Hematopoietic multipotent progenitor cell treated with erythropoietin and hydrocortisone succinate and interleukin-3 and kit ligand, for 15 days (in vitro differentiated cells): ENCODE measurements around the gene CD276.
A peak's percentile ranks its signal among the peaks of the same experiment; 100 is the strongest.
"Not testable (repeated sequence)": the region's sequence is repeated elsewhere in the genome, so short reads cannot be mapped to it uniquely, and the experiment has no call there.

ENCODE experiments used
- DNase-seq: peaks from one replicate; pipeline ENCODE4 v3.0.0-alpha.2; 2015; ENCODE audit warnings: low spot score

The CD276 gene

DNA sequence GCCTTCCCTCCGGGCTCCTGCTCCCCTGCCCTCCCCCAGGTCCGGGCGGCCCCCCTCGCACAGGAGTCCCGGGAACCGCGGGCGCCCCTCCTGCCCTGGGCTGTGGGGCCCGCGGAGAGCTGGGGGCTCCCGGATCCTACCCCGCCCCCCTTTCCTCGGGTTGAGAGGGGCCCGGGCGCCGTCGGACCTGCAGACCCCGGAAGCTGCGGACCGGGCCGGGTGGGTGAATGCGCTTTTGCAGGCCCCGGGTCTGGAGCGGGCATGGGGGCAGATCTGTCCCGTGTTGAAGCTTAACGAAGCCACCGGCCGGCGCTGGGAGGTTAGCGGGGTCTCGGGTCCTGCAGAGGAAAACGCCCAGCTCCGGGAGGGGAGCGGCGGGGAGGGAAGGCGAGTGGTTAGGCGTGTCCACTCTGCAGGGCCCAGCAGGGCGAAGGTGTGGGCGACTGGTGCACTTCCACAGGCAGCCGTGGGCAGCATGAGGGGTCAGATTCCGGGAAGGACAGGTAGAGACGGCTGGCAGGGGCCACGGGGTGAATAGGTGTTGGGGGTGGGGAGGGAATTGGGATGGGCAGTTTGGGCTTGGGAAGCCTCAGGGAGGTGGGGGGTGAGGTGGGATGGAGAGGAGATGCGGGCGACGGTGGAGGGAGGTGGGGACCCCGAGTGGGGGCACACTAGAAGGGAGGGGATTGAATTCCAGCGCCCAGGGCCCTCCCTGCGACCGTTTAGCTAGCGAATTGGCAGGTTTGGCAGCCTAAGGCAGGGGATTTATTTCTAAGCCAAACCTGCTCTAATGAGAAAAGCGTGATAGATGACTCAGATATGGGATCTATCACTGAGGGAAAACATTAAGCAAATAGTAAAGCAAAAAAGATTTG lies 635 bp downstream of the CD276 start:
- DNase-seq = no peak

DNA sequence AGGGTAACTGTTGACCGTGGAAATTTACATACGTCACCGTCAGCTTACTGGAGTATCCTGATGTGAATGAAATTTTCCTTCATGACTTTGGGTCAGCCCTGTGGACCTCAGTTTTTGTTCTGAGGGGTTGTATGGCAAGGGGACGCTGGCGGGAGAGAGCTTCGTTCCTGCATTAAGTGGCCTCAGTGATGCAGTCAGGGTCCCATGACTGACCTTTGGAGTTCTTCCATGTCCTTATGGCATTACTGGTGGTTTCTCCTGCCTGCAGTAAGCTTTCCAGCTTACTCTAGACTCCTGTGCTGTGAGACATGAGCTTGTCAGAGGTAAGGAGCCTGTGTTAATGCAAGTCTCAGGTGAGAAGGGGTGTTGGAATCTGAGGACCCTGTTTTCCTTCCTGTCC lies 1.8 kb downstream of the CD276 start:
- no peak for DNase-seq

DNA sequence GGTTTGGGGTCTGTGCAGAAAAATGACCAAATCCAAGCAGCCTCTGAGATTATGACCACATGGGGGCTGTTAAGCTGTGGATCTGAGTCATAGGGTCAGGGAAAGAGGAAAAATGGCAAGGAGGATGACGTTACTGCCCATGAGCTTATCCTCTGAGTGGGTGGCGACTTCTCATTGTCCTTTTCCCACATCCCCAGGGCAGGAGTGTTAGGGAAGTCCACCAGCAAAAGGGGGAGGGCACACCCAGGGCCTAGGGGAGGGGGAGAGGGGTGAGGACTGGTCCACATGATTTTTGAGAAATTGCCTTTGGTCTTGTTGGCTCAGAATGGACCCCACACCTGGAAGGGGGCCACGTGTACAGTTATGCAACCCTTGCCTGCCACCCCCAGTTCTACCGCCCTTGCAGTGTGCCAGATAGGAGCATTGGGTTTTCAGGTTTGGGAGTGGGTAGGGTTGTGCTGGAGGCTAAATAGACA lies 2.6 kb downstream of the CD276 start:
- DNase-seq = no peak

DNA sequence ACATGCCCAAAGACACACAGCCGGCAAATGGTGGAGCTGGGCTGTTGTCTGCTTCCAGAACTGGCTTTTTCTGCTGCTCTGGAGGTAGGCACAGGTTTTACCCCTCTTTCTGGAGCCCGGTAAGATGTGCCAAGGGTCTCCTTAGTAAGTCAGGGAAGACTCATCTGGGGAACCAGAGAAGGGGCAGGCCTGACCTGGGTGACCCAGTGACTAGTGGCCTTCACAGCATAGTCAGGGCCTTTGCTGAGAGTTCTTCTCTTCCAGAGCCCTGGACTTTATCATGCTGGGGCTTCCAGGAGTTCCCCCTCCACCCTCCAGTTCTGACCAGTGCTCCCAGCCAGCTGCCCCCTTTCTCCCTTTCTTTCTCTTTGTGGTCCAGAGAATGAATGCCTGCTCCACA lies 3.2 kb downstream of the CD276 start:
- DNase-seq = no peak

DNA sequence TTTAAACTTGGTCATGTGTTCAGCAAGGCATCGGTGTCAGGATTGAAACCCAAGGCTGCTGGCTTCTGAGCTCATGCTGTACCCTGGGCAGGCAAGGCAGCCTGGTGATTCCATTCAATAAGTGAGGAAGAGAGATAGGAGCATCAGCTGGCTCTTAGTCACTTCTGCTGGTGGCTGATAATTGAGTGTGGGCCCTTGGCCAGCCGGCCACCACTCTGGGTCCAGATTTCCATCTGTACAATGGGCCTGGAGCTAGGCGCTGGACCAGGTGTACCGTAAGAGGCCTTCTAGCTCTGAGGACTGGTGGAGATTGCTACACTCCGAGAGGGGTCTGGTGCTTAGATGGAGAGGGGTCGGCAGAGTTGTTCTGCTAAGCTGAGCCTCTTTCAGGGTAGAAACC lies 4.3 kb downstream of the CD276 start:
- DNase-seq = no peak

DNA sequence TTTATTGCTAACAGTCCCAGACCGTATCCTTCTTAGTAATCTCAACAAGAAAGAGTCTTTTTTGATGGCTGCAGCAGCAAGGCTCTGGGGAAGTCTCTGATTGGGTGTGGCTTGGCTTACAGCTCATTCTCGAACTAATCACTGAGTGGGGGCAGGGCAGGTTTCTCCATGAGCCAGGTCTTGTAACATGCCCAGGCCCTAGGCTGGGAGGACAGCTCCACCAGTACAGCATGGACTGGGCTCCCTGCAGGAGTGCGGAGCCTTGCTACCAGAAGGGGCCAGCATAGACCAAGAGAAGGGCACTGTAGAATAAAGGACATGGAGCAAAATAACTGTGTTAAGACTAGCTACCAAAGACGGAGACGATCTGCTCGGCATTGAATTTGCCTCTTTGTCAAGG lies 7.2 kb downstream of the CD276 start:
- DNase-seq = no peak

DNA sequence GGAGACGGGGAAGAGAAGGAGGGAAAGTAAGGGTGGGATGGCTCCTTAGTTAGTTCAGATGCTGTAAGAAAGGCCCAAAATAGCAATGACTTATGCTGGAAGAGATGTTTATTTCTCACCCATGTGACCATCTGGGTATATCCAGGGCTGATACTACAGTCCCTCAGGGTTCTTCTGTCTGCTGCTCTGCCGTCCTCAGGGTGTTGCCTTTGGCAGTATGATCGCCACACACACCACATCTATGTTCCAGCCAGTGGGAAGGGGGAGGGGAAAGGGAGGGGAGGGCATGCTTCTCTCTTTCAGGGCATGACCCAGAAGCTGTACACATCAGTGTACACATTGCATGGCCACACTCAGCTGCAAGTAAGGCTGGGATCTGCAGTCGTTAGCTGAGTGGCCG lies 10.2 kb downstream of the CD276 start:
- DNase-seq = no peak

DNA sequence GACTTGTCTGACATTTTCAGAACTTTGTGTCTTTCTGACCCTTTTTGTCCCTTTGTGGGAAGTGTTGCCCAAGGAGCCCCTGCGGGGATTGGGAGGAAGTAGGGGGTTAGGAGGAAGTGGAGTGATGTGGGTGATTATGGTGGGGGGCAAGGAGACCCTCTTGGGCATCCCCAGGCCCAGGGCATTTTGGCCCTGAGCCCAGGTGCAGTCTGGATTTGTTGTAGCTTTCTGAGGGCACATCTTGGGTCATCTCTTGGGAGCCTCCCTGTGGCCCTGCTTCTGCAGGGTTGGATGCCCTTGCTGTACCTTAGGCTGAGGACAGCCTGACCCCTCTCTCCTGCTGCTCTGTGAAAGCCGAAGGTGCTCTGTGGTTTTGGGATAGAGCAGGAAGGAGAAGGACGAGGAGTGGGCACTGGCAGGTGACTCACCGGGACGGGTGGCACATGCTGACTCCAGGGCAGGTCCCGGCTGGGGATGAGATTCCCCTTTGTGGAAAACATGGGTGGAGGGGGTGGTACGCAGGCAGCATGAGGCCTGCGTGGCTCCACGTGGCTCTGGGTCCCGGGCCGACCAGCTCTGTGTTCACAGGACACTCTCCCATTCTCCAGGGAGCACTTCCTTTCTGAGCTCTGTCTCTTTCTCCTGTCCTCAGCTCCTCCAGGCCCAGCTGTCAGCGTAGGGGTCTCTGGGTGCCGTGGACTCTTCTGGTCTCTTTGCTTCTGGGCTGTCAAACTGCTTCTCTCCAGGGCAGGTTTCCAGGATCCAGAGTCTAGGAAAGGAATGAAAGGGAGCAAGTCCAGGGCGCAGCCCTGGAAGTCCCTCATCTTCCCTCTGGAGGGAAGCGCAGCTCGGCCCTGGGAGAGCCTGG lies 11.8 kb downstream of the CD276 start:
- DNase-seq = no peak

DNA sequence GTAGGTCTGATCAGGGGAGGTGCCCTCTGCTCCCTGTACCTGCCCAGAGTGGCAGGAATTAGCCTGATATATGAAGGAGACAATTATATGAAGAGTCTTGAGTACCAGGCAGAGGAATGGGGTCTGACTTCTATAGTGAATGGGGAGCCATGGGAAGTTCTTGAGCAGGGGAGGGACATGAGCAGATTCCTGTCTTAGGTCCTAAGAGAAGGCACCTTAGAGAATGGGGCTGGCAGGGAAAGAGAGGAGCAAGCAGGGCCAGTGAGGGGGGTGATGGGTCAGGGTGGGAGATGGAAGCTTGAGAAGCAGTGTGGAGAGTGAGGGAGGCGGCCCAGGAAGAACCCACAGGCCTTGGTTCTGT lies 12.4 kb downstream of the CD276 start:
- DNase-seq = no peak

DNA sequence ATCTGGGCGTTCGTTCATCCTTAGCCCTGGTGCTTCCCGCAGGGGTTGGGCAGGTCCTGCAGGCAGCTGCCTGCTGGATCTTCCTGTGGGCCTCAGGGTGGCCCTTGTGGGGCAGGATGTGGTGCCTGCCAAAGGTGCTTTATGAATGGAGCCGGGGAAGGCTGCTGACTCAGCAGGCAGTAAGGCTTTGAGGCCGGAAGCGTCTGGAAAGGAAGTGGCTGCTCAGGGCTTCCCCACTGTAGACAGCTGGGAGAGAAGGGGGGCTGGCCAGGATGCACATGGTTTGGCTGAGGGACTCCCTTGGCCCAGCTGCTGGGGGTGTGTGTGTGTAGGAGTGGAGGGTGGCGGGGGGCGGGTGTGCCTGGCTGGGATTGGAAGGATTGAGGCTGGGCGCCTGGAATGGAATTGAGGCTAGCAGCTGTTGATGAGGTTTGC lies 12.9 kb downstream of the CD276 start:
- no peak for DNase-seq

DNA sequence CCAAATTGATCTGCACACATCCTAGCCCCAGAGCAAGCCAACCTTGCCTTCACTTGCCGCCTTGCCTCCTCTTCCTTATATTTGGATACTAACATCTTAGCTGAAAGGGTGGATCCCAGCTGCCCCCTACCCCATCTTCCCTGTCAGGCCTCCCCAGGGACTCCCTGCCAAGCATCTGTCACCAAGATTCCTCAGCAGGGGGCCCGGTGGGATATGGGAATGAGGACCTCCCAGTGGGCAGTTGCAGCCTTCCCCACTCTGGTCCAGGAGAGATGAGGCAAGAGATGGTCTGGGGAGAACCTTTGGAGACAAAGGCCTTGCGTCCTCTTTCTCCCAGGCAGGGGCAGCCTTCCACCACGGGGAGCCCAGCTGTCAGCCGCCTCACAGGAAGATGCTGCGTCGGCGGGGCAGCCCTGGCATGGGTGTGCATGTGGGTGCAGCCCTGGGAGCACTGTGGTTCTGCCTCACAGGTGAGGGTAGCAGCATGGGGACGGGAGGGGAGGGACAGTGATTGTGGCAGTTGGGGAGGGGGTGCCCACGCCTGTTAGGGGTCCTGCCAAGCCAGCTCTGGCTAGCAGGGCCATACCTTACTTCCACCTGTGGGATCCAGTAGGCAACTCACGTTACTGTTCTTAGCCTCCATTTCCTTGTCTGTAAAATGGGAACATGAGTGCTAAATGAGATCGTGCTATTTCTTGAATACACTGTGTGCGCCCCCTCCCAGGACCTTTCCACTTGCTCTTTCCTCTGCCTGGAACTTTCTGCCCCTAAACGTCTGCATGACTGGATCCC lies 15.3 kb downstream of the CD276 start:
- DNase-seq = no peak

DNA sequence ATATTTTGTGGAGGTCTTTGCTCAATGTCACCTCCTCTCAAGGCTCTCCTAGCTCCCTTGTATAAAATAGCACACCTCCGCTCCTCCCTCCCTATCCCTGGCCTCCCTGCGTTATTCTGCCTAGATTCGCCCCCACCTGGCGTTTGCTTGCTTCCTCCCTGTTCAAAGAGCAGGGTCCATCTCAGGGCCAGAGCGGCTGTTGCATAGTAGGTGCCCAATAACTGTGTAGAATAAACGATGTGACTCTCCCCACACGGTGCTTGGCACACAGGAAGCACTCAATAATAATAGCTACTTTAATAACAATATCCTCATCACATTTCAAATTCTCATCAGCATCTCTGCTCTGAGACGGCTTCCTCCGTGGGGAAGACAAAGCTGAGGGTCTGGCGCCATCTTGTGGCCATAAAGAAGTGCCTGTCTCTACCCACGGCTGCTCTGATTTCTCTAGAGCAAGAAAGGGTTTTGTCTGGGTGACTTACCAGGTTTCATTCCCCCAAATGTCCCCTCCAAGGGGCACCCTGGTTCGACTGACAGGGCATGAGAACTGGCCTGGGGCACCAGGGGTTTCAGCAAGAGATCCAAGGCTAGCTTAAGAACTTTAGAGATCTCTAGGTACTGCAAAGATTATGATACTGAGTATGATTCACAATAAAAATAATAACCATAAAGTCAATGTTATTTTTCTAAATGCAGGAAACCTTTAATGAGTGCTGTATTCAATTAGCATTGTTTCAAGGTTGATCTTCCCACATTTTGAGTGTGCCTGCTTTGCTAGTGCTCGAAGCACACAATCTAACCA lies 16.1 kb downstream of the CD276 start:
- DNase-seq = peak; percentile 71

DNA sequence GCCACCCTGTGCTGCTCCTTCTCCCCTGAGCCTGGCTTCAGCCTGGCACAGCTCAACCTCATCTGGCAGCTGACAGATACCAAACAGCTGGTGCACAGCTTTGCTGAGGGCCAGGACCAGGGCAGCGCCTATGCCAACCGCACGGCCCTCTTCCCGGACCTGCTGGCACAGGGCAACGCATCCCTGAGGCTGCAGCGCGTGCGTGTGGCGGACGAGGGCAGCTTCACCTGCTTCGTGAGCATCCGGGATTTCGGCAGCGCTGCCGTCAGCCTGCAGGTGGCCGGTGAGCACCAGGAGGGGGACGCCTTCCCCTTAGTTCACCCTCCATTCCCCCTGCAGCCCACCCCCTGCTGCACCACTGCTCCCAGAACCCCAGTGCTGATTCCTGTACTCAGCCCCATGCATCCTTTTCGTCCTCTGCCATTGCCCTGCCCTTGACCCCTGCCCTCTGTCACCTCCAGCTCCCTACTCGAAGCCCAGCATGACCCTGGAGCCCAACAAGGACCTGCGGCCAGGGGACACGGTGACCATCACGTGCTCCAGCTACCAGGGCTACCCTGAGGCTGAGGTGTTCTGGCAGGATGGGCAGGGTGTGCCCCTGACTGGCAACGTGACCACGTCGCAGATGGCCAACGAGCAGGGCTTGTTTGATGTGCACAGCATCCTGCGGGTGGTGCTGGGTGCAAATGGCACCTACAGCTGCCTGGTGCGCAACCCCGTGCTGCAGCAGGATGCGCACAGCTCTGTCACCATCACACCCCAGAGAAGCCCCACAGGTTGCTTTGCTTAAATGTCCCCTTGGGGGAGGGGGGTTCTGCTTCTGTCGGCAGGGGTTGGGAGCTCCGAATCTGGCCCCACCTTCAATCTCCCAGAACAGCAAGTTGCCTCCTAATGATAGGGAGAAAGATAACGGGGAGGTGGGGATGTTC lies 18.4 kb downstream of the CD276 start:
- not testable (repeated sequence) for DNase-seq

DNA sequence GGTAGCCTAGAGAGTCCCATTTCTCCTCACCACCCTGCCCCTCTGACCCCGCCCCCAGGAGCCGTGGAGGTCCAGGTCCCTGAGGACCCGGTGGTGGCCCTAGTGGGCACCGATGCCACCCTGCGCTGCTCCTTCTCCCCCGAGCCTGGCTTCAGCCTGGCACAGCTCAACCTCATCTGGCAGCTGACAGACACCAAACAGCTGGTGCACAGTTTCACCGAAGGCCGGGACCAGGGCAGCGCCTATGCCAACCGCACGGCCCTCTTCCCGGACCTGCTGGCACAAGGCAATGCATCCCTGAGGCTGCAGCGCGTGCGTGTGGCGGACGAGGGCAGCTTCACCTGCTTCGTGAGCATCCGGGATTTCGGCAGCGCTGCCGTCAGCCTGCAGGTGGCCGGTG lies 19.4 kb downstream of the CD276 start:
- not testable (repeated sequence) for DNase-seq

DNA sequence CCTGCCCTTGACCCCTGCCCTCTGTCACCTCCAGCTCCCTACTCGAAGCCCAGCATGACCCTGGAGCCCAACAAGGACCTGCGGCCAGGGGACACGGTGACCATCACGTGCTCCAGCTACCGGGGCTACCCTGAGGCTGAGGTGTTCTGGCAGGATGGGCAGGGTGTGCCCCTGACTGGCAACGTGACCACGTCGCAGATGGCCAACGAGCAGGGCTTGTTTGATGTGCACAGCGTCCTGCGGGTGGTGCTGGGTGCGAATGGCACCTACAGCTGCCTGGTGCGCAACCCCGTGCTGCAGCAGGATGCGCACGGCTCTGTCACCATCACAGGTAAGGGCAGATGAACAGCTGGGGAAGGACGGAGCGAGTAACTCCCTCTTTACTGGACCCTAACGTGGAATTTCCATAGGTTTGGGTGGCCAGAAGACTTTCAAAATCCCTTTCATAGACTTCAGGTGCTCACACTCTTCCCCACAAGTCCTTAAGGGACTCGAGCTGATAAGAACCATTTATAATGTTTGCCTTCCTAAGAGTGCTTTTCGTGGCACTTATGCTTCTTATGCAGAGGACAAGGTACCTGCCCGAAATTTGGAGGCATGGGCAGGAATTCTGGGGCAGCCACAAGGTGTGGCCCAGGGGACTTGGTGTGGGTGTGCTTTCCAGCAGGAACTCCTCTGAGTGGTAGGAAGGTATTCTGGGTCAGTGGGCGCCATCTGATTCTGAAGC lies 20.1 kb downstream of the CD276 start:
- not testable (repeated sequence) for DNase-seq

DNA sequence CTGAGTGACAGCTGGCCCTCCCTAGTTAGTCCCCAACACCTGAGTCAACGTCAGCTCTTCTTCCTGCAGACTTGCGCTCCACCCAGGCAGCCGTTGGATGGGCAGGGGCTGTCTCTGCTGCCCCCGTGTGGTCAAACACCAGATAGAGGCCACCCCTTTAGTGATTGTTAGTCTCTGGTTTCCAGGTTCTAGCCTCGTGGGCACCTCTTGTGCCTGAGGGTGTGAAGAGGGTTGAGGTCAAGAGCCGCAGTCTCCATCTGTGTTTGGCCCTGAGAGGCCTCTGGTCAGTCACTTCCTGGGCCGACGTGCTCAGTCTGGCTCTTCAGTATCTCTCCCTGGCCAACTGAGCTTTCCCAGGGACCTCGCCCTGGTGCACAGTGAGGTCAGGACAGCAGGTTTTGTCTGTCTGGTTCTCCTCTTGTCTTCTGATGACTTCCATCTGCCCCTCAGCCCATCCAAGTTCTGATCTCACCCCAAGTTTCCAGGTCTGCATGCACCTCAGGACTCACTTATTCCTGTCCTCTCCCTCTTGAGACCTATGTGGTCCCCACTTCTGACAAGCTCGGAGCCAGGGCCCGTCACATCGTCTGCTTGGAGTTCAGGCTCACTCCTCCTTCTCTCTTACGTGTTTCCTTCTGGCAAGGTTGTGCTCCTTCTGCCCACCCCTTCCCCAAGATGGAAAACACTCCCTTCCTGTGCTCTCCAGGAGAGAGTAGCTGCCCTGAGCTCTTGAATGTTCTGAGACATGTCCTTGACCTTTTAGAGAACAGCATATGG lies 20.9 kb downstream of the CD276 start:
- peak; percentile 53 for DNase-seq

DNA sequence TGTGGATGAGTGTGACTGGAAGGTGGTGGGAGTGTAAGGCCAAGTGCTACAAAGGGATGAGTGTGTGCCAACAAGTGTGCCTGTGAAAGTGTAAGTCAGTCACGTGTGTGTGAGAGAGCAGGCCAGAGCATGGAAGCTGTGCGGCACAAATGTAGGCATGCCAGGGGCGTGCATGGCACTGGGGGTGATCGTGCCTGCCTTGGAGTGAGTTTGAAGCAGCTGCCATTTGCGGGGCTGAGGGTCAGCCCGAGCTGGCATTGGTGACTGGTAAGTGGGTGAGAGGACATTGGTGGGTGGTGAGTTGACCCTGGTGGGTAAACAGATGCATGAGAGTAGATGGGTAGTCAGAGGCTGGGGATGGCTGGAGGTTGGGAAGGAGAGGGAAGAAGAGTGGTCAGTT lies 24.5 kb downstream of the CD276 start:
- DNase-seq = no peak

DNA sequence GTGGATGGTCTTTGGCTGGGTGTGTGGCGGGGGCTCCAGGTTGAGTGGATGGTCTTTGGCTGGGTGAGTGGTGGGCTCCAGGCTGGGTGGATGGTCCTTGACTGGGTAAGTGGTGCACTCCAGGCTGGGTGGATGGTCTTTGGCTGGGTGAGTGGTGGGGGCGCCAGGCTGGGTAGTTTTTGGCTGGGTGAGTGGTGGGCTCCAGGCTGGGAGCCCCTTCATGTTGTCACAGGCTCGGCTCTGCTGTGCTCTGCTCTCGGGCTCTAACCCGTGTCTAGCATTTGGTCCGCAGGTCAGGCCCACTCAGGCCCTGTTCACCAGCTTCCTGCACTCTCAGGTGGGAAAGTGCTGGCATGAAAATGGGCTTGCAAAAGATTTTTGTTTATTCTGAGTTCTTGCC lies 25.1 kb downstream of the CD276 start:
- DNase-seq = no peak

DNA sequence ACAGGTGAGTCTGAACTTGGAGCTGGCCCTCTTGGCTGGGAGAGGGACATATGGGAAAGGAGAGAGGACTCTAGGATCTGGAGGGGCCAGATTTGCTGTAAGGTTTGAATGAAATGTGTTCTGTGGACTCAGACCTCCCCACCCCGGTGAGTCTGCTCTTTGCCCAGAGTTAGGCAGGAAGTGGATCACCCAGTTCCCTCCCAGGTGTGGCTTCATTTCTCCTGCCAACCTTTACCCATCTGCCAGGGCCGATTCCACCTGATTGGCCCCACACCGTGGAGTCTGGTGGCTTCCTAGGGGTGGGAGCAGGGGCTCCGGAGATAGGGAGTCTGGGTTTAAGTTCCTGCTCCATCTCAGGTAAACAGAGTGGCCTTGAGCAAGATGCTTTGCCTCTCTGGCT lies 25.5 kb downstream of the CD276 start:
- no peak for DNase-seq
